ENCODE data around the gene TK2. TPM values are rescaled to one million over a fixed set of nuclear protein-coding genes. Genes with fewer than 3 reads are reported as not detected.
"Not testable (repeated sequence)": the region's sequence is repeated elsewhere in the genome, so short reads cannot be mapped to it uniquely, and the experiment has no call there.

Gene TK2
- total and polyA plus RNA-seq, 4 donors: 10.5 to 31.9 (median 21.0) TPM

DNA sequence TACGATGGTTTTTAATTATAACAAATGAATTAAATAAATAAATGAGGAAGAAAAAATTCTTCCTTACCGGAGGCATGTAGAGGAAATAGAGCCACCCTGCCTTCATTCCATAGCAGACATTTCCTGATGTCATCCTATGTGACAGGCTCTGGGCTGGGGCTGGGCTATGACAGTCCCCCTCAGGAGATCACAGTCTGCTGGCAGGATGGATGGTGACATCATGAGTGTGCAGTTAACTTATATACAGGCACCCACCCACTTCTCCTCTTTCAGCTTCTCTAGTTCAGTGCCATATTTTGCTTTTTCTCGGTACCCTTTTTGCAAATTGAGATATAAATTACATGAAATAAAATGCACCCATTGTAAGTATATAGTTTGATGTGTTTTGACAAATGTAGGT, 48.2 kb upstream of the TK2 start (continued):
- TF ChIP-seq ZBTB33 (IDR thresholded peaks at IDR 0.05) (no peak), FOXA2 (IDR thresholded peaks at IDR 0.05) (no peak), SP1 (IDR thresholded peaks at IDR 0.05) (no peak), RAD21 (IDR thresholded peaks at IDR 0.05) (no peak), TAF1 (conservative IDR thresholded peaks at IDR 0.05) (no peak), YY1 (IDR thresholded peaks at IDR 0.05) (no peak)
- TF ChIP-seq, protein P1, sequence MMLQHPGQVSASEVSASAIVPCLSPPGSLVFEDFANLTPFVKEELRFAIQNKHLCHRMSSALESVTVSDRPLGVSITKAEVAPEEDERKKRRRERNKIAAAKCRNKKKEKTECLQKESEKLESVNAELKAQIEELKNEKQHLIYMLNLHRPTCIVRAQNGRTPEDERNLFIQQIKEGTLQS (IDR thresholded peaks at IDR 0.05): no peak

DNA sequence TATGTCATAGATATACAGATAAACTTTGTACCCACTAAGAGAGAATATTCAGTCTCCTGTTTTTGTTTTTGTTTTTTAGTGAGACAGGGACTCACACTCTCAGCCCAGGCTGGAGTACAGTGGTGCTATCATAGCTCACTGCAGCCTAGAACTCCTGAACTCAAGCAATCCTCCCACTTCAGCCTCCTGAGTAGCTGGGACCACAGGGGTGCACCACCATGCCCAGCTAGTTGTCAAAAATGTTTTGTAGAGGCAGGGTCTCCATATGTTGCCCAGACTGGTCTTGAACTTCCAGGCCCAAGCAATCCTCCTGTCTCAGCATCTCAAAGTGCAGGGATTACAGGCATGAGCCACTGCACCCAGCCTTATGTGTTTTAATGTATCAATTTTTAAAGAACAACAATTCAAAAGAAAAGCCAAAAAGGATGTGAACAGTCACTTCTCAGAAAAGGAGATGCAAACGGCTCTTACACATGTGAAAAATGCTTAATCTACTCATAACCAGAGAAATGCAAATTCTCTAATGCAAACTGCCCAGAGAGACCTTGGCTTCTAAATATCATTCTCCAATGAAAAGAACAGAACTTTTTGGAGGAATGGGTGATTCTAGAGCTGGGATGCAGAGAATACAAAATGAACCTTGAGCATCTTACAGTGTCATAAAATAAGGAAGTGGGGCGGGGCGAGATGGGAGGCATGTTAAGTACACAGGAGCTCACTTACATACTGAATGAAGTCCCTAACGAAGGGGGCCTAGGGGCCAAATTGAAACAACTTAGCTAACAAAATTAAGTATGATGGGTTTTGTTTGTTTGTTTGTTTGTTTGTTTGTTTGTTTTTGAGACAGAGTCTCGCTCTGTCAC, 47.3 kb upstream of the TK2 start:
- 79% methylated on average over 5 of the region's 5 CpGs for WGBS
- Histone ChIP-seq H3K4me1 (ENCODE audit: control insufficient read depth in 4 of 4, insufficient read depth in 4 of 4, low read length in 3 of 4) (no peaks in the 10 kb centered on the region), H3K9ac (ENCODE audit: low read depth in 1 of 2, low read length in 2 of 2) (no peak overlapping the region), H3K4me3 (ENCODE audit: low read depth in 1 of 3, low read length in 3 of 3) (no peak overlapping the region), H3K36me3 (ENCODE audit: control insufficient read depth in 4 of 4, insufficient read depth in 3 of 4, low read depth in 1 of 4, low read length in 3 of 4) (no peaks in the 10 kb centered on the region), H3K9me3 (ENCODE audit: control insufficient read depth in 4 of 4, low read length in 3 of 4) (no peaks in the 10 kb centered on the region), H3K27me3 (ENCODE audit: control insufficient read depth in 4 of 4, insufficient read depth in 4 of 4, low read length in 3 of 4) (no peaks in the 10 kb centered on the region), H3K27ac (ENCODE audit: low read depth in 1 of 2, low read length in 2 of 2) (no peak overlapping the region)
- TF ChIP-seq TAF1 (conservative IDR thresholded peaks at IDR 0.05) (no peak), NR2F2 (IDR thresholded peaks at IDR 0.05) (no peak), JUND (IDR thresholded peaks at IDR 0.05) (no peak), SP1 (IDR thresholded peaks at IDR 0.05) (no peak), GABPA (IDR thresholded peaks at IDR 0.05 in 1 of 2, conservative IDR thresholded peaks at IDR 0.05 in 1 of 2) (no peak), REST (IDR thresholded peaks at IDR 0.05) (no peak), RXRA (IDR thresholded peaks at IDR 0.05) (no peak), ZBTB33 (IDR thresholded peaks at IDR 0.05) (no peak), FOXA2 (IDR thresholded peaks at IDR 0.05) (no peak), MAX (IDR thresholded peaks at IDR 0.05) (no peak), EGR1 (IDR thresholded peaks at IDR 0.05; ENCODE audit: low read depth in 2 of 2) (no peak), YY1 (IDR thresholded peaks at IDR 0.05) (no peak), HNF4G (IDR thresholded peaks at IDR 0.05) (no peak), HNF4A (conservative IDR thresholded peaks at IDR 0.05) (no peak)
- TF ChIP-seq, protein P2, sequence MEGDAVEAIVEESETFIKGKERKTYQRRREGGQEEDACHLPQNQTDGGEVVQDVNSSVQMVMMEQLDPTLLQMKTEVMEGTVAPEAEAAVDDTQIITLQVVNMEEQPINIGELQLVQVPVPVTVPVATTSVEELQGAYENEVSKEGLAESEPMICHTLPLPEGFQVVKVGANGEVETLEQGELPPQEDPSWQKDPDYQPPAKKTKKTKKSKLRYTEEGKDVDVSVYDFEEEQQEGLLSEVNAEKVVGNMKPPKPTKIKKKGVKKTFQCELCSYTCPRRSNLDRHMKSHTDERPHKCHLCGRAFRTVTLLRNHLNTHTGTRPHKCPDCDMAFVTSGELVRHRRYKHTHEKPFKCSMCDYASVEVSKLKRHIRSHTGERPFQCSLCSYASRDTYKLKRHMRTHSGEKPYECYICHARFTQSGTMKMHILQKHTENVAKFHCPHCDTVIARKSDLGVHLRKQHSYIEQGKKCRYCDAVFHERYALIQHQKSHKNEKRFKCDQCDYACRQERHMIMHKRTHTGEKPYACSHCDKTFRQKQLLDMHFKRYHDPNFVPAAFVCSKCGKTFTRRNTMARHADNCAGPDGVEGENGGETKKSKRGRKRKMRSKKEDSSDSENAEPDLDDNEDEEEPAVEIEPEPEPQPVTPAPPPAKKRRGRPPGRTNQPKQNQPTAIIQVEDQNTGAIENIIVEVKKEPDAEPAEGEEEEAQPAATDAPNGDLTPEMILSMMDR (IDR thresholded peaks at IDR 0.05; ENCODE audit: low read depth, low read length, missing input control): no peak
- no peak for DNase-seq (ENCODE audit: low spot score)

GRCh38 chr16:66596559-66596958, 46.6 kb upstream of the TK2 start:
- not testable (repeated sequence) for H3K4me1 ChIP-seq (ENCODE audit: control insufficient read depth in 4 of 4, insufficient read depth in 4 of 4, low read length in 3 of 4); H3K9me3 ChIP-seq (ENCODE audit: control insufficient read depth in 4 of 4, low read length in 3 of 4); H3K4me3 ChIP-seq (ENCODE audit: low read depth in 1 of 3, low read length in 3 of 3); DNase-seq (ENCODE audit: low spot score); H3K27me3 ChIP-seq (ENCODE audit: control insufficient read depth in 4 of 4, insufficient read depth in 4 of 4, low read length in 3 of 4); H3K27ac ChIP-seq (ENCODE audit: low read depth in 1 of 2, low read length in 2 of 2); H3K36me3 ChIP-seq (ENCODE audit: control insufficient read depth in 4 of 4, insufficient read depth in 3 of 4, low read depth in 1 of 4, low read length in 3 of 4); H3K9ac ChIP-seq (ENCODE audit: low read depth in 1 of 2, low read length in 2 of 2)
- WGBS: 98% methylated on average over 4 of the region's 4 CpGs

Data from liver (tissue), 9 donors.